Spleen (tissue), 11 donors: Measurements from ENCODE around the gene NUAK1. TPM values are rescaled to one million over a fixed set of nuclear protein-coding genes. Genes with fewer than 3 reads are reported as not detected.

Source experiments
- DNase-seq: peaks from one replicate; pipeline ENCODE4 v3.0.0-alpha.2; 2020
- H3K27ac ChIP-seq, 8 donors: fragments of 200-600 bp; sonication (generic) in 7 of 8; 1 replicate in 4 of 8; 2 replicates in 4 of 8; pipeline versions ENCODE4 v1.5.0 to v1.8.0; 2016 to 2021; ENCODE audit warnings: inconsistent platforms in 4 of 8, mild to moderate bottlenecking in 4 of 8, moderate library complexity in 1 of 8
- H3K27me3 ChIP-seq, 7 donors: fragments of 200-600 bp; sonication (generic) in 6 of 7; replicated peaks in 1 of 7; 1 replicate in 4 of 7; 2 replicates in 3 of 7; pipeline versions ENCODE4 v1.5.0 to v1.8.0; 2016 to 2021; ENCODE audit warnings: inconsistent platforms in 3 of 7, mild to moderate bottlenecking in 1 of 7
- H3K36me3 ChIP-seq, 6 donors: fragments of 200-600 bp; sonication (generic) in 5 of 6; 1 replicate in 4 of 6; 2 replicates in 2 of 6; pipeline versions ENCODE4 v1.5.0 to v1.8.0; 2016 to 2021; ENCODE audit warnings: inconsistent platforms in 2 of 6
- H3K4me1 ChIP-seq, 6 donors: fragments of 200-600 bp; sonication (generic) in 5 of 6; 1 replicate in 3 of 6; 2 replicates in 3 of 6; pipeline versions ENCODE4 v1.5.0 to v1.8.0; 2016 to 2021; ENCODE audit warnings: inconsistent platforms in 3 of 6
- H3K4me3 ChIP-seq, 8 donors: fragments of 200-600 bp; sonication (generic) in 7 of 8; 1 replicate in 4 of 8; 2 replicates in 4 of 8; pipeline versions ENCODE4 v1.5.0 to v1.8.0; 2016 to 2021; ENCODE audit warnings: inconsistent platforms in 4 of 8, mild to moderate bottlenecking in 4 of 8, moderate library complexity in 2 of 8
- H3K9me3 ChIP-seq, 8 donors: fragments of 200-600 bp; sonication (generic) in 7 of 8; 1 replicate in 4 of 8; 2 replicates in 4 of 8; pipeline versions ENCODE4 v1.5.0 to v1.8.0; 2016 to 2021; ENCODE audit warnings: inconsistent platforms in 4 of 8
- CTCF ChIP-seq, 11 experiments: fragments of 200-600 bp in 7 of 11; fragments of 450-650 bp in 4 of 11; sonication (generic) in 4 of 11; IDR thresholded peaks in 8 of 11; conservative IDR thresholded peaks in 3 of 11; 1 replicate in 7 of 11; 2 replicates in 4 of 11; pipeline versions ENCODE4 v1.4.0 to v1.8.0; 2016 to 2021; ENCODE audit warnings: antibody characterized with exemption in 11 of 11, inconsistent platforms in 4 of 11, mild to moderate bottlenecking in 1 of 11
- POLR2A ChIP-seq, 3 donors: fragments of 450-650 bp; IDR thresholded peaks; one replicate each; pipeline ENCODE4 v1.5.1; 2017; ENCODE audit warnings: antibody characterized with exemption in 3 of 3, mild to moderate bottlenecking in 1 of 3
- POLR2AphosphoS5 ChIP-seq, 3 donors: sonication (generic); formaldehyde crosslinking; IDR thresholded peaks; one replicate each; pipeline ENCODE4 v1.5.1; 2017; ENCODE audit warnings: antibody characterized with exemption in 3 of 3
- WGBS, 5 donors: extraction: QIAGEN DNeasy Blood & Tissue Kit in 3 of 5; methylation state at CpG; one replicate each; pipeline versions ENCODE4 v1.1.5 to v1.1.7; 2013 to 2018; 5-methylcytosine and 5-hydroxymethylcytosine counted together
- intact Hi-C: fragments of 100-400 bp; cut with DNase I; formaldehyde crosslinking; loops from one replicate; pipeline ENCODE4 v1.15.0; 2023; ENCODE audit warnings: low total_unique reads
- polyA plus RNA-seq, 3 donors: library from polyadenylated mRNA; stranded (reverse); fragments of 200-250 nt; gene quantifications; one replicate each; pipeline ENCODE4 v1.2.1, GENCODE V29; 2013
- total RNA-seq, 7 donors: library from RNA; depleted of rRNA in 3 of 7; stranded (reverse); fragments of >200 nt in 3 of 7; fragmentation: NEBNext Ultra II Directional in 4 of 7; extraction: Animal tissue kit (Norgen Biotek cat#: 25700) in 4 of 7; gene quantifications; one replicate each; pipeline versions ENCODE4 v1.1.0 to v1.2.1, GENCODE V29; 2016 to 2021
- donor health status: healthy with polysubstance abuse.
- donor health status: DM: no; HTN: no; CAD: no; lungs with moderate emphysema.
- donor health status: DM: no; HTN: no; CAD: no.
- donor health status: Bipolar disorder and iron deficiency.
- donor health status: healthy.
- donor health status: DM: no; HTN: no; CAD: no.
- donor health status: DM: yes; HTN: yes; CAD: no.

The NUAK1 gene
- total and polyA plus RNA-seq, 10 donors, result 0.20 to 3.3 (median 1.2) TPM

- Histone ChIP-seq H3K4me1 (no peaks in the 10 kb centered on the region), H3K27ac (no peak overlapping the region), H3K27me3 (peaks cover 0 to 24% (median 0%) of the 10 kb centered on the region in 7 donors), H3K9me3 (no peaks in the 10 kb centered on the region), H3K4me3 (no peak overlapping the region), H3K36me3 (no peaks in the 10 kb centered on the region)
- 73 to 88% (median 87%) methylated on average over 7 to 8 of the region's 8 CpGs for WGBS, 5 donors
- intact Hi-C loops, result no loop called here
- TF ChIP-seq CTCF (IDR thresholded peaks at IDR 0.05 in 8 of 11, conservative IDR thresholded peaks at IDR 0.05 in 3 of 11), result no peak
- TF ChIP-seq POLR2AphosphoS5 (IDR thresholded peaks at IDR 0.05), result no peak
- TF ChIP-seq POLR2A (IDR thresholded peaks at IDR 0.05), result no peak
- DNase-seq, result no peak
Measured at GRCh38 chr12:106120519-106121105, 18.1 kb downstream of the NUAK1 start.

- no peak for TF ChIP-seq CTCF (IDR thresholded peaks at IDR 0.05 in 8 of 11, conservative IDR thresholded peaks at IDR 0.05 in 3 of 11)
- TF ChIP-seq POLR2A (IDR thresholded peaks at IDR 0.05), result no peak
- TF ChIP-seq POLR2AphosphoS5 (IDR thresholded peaks at IDR 0.05), result no peak
- peaks cover 0 to 22% (median 0%) of the 10 kb centered on the region in 7 donors for H3K27me3 ChIP-seq
- intact Hi-C loops, result no loop called here
- H3K9me3 ChIP-seq, result no peaks in the 10 kb centered on the region
- no peak for DNase-seq
- no peaks in the 10 kb centered on the region for H3K36me3 ChIP-seq
- H3K27ac ChIP-seq, result no peak overlapping the region
- H3K4me3 ChIP-seq, result no peak overlapping the region
- H3K4me1 ChIP-seq, result no peaks in the 10 kb centered on the region
- WGBS, 5 donors, result 74 to 84% (median 75%) methylated on average over 9 of the region's 9 CpGs
Measured at GRCh38 chr12:106119301-106119700, 19.5 kb downstream of the NUAK1 start.

GRCh38 chr12:106118381-106119130 lies 20.2 kb downstream of the NUAK1 start:
- Histone ChIP-seq H3K4me3 (no peak overlapping the region), H3K9me3 (no peaks in the 10 kb centered on the region), H3K27ac (no peak overlapping the region), H3K27me3 (peaks cover 0 to 22% (median 0%) of the 10 kb centered on the region in 7 donors), H3K36me3 (no peaks in the 10 kb centered on the region), H3K4me1 (no peaks in the 10 kb centered on the region)
- 80 to 92% (median 83%) methylated on average over 8 of the region's 8 CpGs for WGBS, 5 donors
- no peak for DNase-seq
- TF ChIP-seq CTCF (IDR thresholded peaks at IDR 0.05 in 8 of 11, conservative IDR thresholded peaks at IDR 0.05 in 3 of 11), result no peak
- TF ChIP-seq POLR2A (IDR thresholded peaks at IDR 0.05), result no peak
- TF ChIP-seq POLR2AphosphoS5 (IDR thresholded peaks at IDR 0.05), result no peak
- intact Hi-C loops, result no loop called here

GRCh38 chr12:106115440-106115839 lies 23.3 kb downstream of the NUAK1 start:
- no peaks in the 10 kb centered on the region for H3K36me3 ChIP-seq
- no peak overlapping the region for H3K27ac ChIP-seq
- H3K9me3 ChIP-seq, result no peaks in the 10 kb centered on the region
- H3K27me3 ChIP-seq, result peaks cover 0 to 36% (median 0%) of the 10 kb centered on the region in 7 donors
- no peak overlapping the region for H3K4me3 ChIP-seq
- peaks cover 0 to 3% (median 0%) of the 10 kb centered on the region in 6 donors for H3K4me1 ChIP-seq
- 74 to 81% (median 76%) methylated on average over 11 of the region's 11 CpGs for WGBS, 5 donors
- no peak for DNase-seq
- intact Hi-C loops, result no loop called here
- TF ChIP-seq CTCF (IDR thresholded peaks at IDR 0.05 in 8 of 11, conservative IDR thresholded peaks at IDR 0.05 in 3 of 11) (no peak), POLR2A (IDR thresholded peaks at IDR 0.05) (no peak), POLR2AphosphoS5 (IDR thresholded peaks at IDR 0.05) (no peak)
